Measurements from ENCODE around the gene SELENOT. TPM values are rescaled to one million over a fixed set of nuclear protein-coding genes. Genes with fewer than 3 reads are reported as not detected.

Gene SELENOT, protein sequence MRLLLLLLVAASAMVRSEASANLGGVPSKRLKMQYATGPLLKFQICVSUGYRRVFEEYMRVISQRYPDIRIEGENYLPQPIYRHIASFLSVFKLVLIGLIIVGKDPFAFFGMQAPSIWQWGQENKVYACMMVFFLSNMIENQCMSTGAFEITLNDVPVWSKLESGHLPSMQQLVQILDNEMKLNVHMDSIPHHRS
- 52.1 and 130 TPM in 2 replicates for total RNA-seq
- 347 and 365 TPM in 2 replicates for polyA plus RNA-seq
- 104 and 120 TPM in 2 replicates for polyA plus RNA-seq (2012)
- 420 and 427 TPM in 2 replicates for polyA minus RNA-seq (ENCODE audit: low replicate concordance)

DNA sequence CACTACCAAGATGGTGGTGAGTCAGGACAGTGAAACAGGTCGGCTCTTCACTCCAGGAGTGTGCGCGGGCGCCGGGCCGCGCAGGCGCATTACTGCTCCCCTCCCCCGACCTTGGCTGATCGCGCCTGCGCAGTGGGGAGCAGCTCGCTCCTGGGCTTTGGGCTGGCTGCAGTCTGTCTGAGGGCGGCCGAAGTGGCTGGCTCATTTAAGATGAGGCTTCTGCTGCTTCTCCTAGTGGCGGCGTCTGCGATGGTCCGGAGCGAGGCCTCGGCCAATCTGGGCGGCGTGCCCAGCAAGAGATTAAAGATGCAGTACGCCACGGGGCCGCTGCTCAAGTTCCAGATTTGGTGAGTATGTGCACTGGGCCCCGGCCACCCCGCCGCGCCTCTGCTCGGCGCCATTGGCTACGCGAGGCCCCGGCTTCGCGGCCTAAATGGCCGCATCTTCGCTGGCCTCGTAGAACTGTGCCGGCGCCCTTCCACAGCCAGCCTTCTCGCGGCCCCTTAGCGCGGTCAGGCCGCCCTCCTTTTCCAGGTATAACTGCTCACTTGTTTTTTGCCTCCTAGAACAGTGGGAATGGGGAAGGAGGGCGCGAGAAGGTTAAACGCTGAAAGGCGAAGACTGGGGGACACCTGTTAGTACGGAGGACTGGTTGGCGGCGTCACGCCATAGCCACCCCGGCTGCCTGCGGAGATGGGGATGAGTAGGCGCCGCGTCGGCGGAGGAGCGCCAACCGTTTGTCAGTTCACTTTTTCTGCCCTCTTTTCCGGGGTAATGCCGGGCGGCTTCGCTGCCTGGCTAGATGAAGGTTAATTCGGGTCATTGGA lies at the start of gene SELENOT:
Gene SELENOT (plus strand): TSS at position 169 of the 827 bp plus-strand sequence. CDS start 42 bp downstream, at position 211.
- Histone ChIP-seq H3K27ac (ENCODE audit: insufficient read depth, low read length) (peak within 1 kb of the TSS; percentile 94), H3K27me3 (ENCODE audit: control insufficient read depth, insufficient read depth, low read length) (no peaks in the 10 kb centered on the region), H3K79me2 (ENCODE audit: control insufficient read depth, insufficient read depth, low read length) (peaks cover 56% of the 10 kb centered on the region), H3K9me3 (ENCODE audit: control insufficient read depth, insufficient read depth, low read depth, low read length) (no peaks in the 10 kb centered on the region), H3K9ac (ENCODE audit: insufficient read depth, low read length) (peak within 1 kb of the TSS; percentile 92), H3K4me1 (ENCODE audit: control insufficient read depth, extremely low read depth, insufficient read depth, low read length) (peaks cover 8% of the 10 kb centered on the region), H4K20me1 (ENCODE audit: control insufficient read depth, extremely low read depth, insufficient read depth, low read length) (no peaks in the 10 kb centered on the region), H3K36me3 (ENCODE audit: control insufficient read depth, insufficient read depth, low read length) (peaks cover 1% of the 10 kb centered on the region), H2AFZ (ENCODE audit: low read length) (peak within 1 kb of the TSS; percentile 95), H3K4me3 (replicated peaks in 1 of 4; ENCODE audit: control extremely low read depth in 1 of 4, insufficient read depth in 1 of 4, low read depth in 3 of 4, low read length in 4 of 4) (peak within 1 kb of the TSS; percentile 59 to 98 (median 82)), H3K4me2 (ENCODE audit: extremely low read depth, insufficient read depth, low read length) (peak within 1 kb of the TSS; percentile 96)
- peak; percentile 93 to 97 for DNase-seq (ENCODE audit: low read depth in 2 of 2)
- no peak for TF ChIP-seq EZH2 (IDR thresholded peaks at IDR 0.05; ENCODE audit: low read length, missing control alignments)
- TF ChIP-seq, protein P1, sequence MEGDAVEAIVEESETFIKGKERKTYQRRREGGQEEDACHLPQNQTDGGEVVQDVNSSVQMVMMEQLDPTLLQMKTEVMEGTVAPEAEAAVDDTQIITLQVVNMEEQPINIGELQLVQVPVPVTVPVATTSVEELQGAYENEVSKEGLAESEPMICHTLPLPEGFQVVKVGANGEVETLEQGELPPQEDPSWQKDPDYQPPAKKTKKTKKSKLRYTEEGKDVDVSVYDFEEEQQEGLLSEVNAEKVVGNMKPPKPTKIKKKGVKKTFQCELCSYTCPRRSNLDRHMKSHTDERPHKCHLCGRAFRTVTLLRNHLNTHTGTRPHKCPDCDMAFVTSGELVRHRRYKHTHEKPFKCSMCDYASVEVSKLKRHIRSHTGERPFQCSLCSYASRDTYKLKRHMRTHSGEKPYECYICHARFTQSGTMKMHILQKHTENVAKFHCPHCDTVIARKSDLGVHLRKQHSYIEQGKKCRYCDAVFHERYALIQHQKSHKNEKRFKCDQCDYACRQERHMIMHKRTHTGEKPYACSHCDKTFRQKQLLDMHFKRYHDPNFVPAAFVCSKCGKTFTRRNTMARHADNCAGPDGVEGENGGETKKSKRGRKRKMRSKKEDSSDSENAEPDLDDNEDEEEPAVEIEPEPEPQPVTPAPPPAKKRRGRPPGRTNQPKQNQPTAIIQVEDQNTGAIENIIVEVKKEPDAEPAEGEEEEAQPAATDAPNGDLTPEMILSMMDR (conservative IDR thresholded peaks at IDR 0.05 in 1 of 2, IDR thresholded peaks at IDR 0.05 in 1 of 2; ENCODE audit: low read depth in 1 of 2, low read length in 2 of 2): peak; percentile 16 to 29

DNA sequence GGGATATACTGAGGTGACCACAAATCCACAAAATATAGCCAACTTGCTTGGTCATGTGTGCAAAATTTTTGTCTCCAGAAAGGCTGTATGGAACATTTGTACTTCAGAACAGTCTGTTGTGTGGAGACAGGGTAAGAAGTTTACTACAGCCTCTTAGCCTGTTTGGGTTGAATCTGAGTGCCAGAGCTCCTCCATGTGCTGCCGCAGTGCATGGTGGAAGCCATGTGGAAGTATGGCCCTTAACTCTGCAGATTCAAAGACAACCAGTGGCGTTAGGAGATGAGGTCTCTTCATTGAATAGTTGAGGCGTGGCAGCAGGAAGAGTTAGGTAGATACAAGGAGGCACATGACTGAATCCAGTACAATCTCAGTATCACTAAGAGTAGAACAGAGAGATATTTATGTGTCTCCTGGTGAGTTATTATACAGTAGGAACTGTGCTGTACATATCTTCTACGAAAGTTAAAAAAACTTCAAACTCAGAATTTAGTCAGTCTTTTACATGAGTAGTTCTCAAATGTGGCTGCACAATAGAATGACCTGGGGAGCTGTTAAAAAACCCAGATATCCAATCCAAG lies 47.2 kb upstream of the SELENOT start:
- Histone ChIP-seq H3K36me3 (ENCODE audit: control insufficient read depth, insufficient read depth, low read length) (peaks cover 1% of the 10 kb centered on the region), H3K79me2 (ENCODE audit: control insufficient read depth, insufficient read depth, low read length) (peaks cover 20% of the 10 kb centered on the region), H3K9me3 (ENCODE audit: control insufficient read depth, insufficient read depth, low read depth, low read length) (no peaks in the 10 kb centered on the region), H3K4me2 (ENCODE audit: extremely low read depth, insufficient read depth, low read length) (no peak overlapping the region), H3K4me3 (replicated peaks in 1 of 4; ENCODE audit: control extremely low read depth in 1 of 4, insufficient read depth in 1 of 4, low read depth in 3 of 4, low read length in 4 of 4) (no peak overlapping the region), H3K27me3 (ENCODE audit: control insufficient read depth, insufficient read depth, low read length) (no peaks in the 10 kb centered on the region), H3K9ac (ENCODE audit: insufficient read depth, low read length) (no peak overlapping the region), H2AFZ (ENCODE audit: low read length) (no peak overlapping the region), H3K27ac (ENCODE audit: insufficient read depth, low read length) (no peak overlapping the region), H3K4me1 (ENCODE audit: control insufficient read depth, extremely low read depth, insufficient read depth, low read length) (no peaks in the 10 kb centered on the region), H4K20me1 (ENCODE audit: control insufficient read depth, extremely low read depth, insufficient read depth, low read length) (no peaks in the 10 kb centered on the region)
- no peak for DNase-seq (ENCODE audit: low read depth in 2 of 2)
- no peak for TF ChIP-seq EZH2 (IDR thresholded peaks at IDR 0.05; ENCODE audit: low read length, missing control alignments)
- TF ChIP-seq, protein P1 (conservative IDR thresholded peaks at IDR 0.05 in 1 of 2, IDR thresholded peaks at IDR 0.05 in 1 of 2; ENCODE audit: low read depth in 1 of 2, low read length in 2 of 2): no peak

DNA sequence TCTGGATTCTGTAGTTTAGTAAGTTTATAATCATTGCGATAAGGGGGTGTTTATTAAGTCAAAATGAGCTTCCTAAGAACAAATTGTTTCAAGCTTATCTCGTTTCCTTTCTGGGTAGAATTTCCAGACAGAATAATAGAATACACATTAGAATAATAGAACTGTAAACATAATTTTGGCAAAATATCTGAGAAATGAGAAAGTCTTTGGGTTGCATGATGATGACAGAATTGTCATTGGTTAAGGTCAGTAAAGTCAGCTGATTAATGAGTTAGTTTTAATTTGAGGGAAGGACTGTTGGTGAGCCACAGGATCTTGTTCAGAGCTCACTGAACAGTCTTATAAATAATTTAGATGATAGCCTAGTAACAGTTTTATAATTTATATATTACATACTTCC lies 46.3 kb upstream of the SELENOT start:
- H3K4me2 ChIP-seq (ENCODE audit: extremely low read depth, insufficient read depth, low read length): no peak overlapping the region
- H2AFZ ChIP-seq (ENCODE audit: low read length): no peak overlapping the region
- no peaks in the 10 kb centered on the region for H3K27me3 ChIP-seq (ENCODE audit: control insufficient read depth, insufficient read depth, low read length)
- no peak for DNase-seq (ENCODE audit: low read depth in 2 of 2)
- no peaks in the 10 kb centered on the region for H3K4me1 ChIP-seq (ENCODE audit: control insufficient read depth, extremely low read depth, insufficient read depth, low read length)
- H3K79me2 ChIP-seq (ENCODE audit: control insufficient read depth, insufficient read depth, low read length): peaks cover 14% of the 10 kb centered on the region
- no peak overlapping the region for H3K4me3 ChIP-seq (replicated peaks in 1 of 4; ENCODE audit: control extremely low read depth in 1 of 4, insufficient read depth in 1 of 4, low read depth in 3 of 4, low read length in 4 of 4)
- no peak for TF ChIP-seq EZH2 (IDR thresholded peaks at IDR 0.05; ENCODE audit: low read length, missing control alignments)
- TF ChIP-seq, protein P1 (conservative IDR thresholded peaks at IDR 0.05 in 1 of 2, IDR thresholded peaks at IDR 0.05 in 1 of 2; ENCODE audit: low read depth in 1 of 2, low read length in 2 of 2): no peak
- H4K20me1 ChIP-seq (ENCODE audit: control insufficient read depth, extremely low read depth, insufficient read depth, low read length): no peaks in the 10 kb centered on the region
- H3K9ac ChIP-seq (ENCODE audit: insufficient read depth, low read length): no peak overlapping the region
- H3K9me3 ChIP-seq (ENCODE audit: control insufficient read depth, insufficient read depth, low read depth, low read length): no peaks in the 10 kb centered on the region
- peaks cover 1% of the 10 kb centered on the region for H3K36me3 ChIP-seq (ENCODE audit: control insufficient read depth, insufficient read depth, low read length)
- no peak overlapping the region for H3K27ac ChIP-seq (ENCODE audit: insufficient read depth, low read length)
